PC-3 (cell line): ENCODE results near the gene MKNK1.

Source experiments
- CTCF ChIP-seq: fragments of 300-600 bp; sonication (generic); conservative IDR thresholded peaks from 2 replicates; pipeline ENCODE4 v1.5.1; 2017; ENCODE audit warnings: antibody characterized with exemption, low read depth, mild to moderate bottlenecking, low read length
- EZH2 ChIP-seq: fragments of 300-600 bp; sonication (generic); IDR thresholded peaks from one replicate; pipeline ENCODE4 v1.6.1; 2017; ENCODE audit warnings: antibody characterized with exemption, mild to moderate bottlenecking, low read length; ENCODE audit not compliant: unreplicated experiment
- EZH2phosphoT487 ChIP-seq: fragments of 300-600 bp; sonication (generic); IDR thresholded peaks from 2 replicates; pipeline ENCODE4 v1.6.1; 2018; ENCODE audit warnings: mild to moderate bottlenecking, antibody characterized with exemption, low read length, borderline replicate concordance

DNA sequence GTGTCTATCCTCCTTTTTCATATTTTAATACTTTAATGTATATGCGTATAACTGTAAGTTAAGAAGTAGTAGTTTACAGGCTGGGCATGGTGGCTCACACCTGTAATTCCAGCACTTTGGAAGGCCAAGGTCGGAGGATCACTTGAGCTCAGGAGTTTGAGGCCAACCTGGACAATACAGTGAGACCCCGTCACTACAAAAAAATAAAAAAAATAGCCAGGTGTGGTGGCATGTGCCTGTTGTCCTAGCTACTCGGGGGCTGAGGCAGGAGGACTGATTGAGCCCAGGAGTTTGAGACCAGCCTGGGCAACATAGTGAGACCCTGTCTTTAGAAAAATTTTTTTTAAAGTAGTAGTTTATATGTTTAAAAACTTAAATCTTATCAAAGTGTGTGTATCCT, 41.7 kb upstream of the MKNK1 start:
- TF ChIP-seq CTCF = no peak
- TF ChIP-seq EZH2 = no peak
- no peak for TF ChIP-seq EZH2phosphoT487
